ENCODE results near the gene ARL5A. TPM values are rescaled to one million over a fixed set of nuclear protein-coding genes. Genes with fewer than 3 reads are reported as not detected.

The ARL5A gene
- total RNA-seq, 4 donors from 2014 or later: 77.7 to 161 (median 128) TPM

DNA sequence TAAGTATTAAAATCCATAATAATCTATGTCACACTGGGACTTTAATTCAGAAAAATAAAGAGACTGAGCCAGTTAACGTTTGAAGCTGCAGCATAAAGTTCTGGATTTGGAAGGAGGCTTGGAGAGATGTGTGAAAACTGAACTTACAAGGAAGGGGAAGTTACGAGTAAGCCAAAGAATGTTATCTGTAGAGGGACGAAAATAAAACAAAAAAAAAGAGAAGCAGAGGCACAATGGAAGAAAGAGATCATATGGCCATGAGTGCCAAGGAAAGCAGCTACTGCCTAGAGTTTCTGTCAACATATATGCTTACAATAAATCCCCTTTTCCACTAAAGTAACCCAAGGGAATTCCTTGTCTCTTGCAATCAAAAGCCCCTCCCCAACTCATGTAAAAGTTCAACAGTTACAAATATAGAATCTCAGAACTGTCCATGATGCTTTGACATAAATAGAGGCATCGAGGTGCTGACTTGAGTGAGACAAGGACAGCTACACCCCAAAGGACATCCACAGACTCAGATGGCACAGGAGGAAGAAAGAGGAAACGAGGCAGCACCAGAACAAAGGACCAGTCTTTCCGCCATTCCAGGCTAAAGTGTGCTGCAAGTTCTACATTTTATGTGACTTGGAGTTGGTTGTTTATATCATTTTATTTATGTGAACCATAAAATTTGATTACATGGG, 16.1 kb upstream of the ARL5A start:
- intact Hi-C loops (cut with DNase I; ENCODE audit: low total_unique reads): no loop called here
- H3K4me3 ChIP-seq (ENCODE audit: low read depth, poor library complexity, severe bottlenecking): no peak overlapping the region
- DNase-seq (ENCODE audit: low spot score in 2 of 2): no peak
- TF ChIP-seq, protein P1, sequence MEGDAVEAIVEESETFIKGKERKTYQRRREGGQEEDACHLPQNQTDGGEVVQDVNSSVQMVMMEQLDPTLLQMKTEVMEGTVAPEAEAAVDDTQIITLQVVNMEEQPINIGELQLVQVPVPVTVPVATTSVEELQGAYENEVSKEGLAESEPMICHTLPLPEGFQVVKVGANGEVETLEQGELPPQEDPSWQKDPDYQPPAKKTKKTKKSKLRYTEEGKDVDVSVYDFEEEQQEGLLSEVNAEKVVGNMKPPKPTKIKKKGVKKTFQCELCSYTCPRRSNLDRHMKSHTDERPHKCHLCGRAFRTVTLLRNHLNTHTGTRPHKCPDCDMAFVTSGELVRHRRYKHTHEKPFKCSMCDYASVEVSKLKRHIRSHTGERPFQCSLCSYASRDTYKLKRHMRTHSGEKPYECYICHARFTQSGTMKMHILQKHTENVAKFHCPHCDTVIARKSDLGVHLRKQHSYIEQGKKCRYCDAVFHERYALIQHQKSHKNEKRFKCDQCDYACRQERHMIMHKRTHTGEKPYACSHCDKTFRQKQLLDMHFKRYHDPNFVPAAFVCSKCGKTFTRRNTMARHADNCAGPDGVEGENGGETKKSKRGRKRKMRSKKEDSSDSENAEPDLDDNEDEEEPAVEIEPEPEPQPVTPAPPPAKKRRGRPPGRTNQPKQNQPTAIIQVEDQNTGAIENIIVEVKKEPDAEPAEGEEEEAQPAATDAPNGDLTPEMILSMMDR (IDR thresholded peaks at IDR 0.05): no peak
- no peak for TF ChIP-seq POLR2A (IDR thresholded peaks at IDR 0.05)
- WGBS, 2 donors: 64 to 66% methylated on average over 6 of the region's 6 CpGs

DNA sequence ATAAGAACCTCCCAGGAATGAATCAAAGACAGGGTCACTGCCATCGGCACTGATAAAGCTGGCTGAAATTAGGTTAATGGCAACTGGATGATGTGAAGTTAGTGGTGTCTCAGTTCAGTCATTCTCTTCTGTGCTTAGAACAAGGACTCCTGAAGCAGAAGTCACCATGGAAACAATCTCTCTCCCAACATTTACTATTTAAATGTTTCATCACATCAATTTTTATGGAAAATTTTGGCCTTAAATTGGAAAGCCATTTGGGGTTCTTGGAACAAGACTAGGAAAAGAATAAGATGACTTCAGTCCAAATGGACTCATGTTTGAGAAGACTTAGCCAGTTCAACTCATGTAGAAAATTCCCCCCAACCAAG, 15.5 kb upstream of the ARL5A start:
- no peak for TF ChIP-seq POLR2A (IDR thresholded peaks at IDR 0.05)
- TF ChIP-seq, protein P1 (IDR thresholded peaks at IDR 0.05): no peak
- intact Hi-C loops (cut with DNase I; ENCODE audit: low total_unique reads): no loop called here
- WGBS, 2 donors: 56 to 76% methylated on average over 1 of the region's 1 CpG
- DNase-seq (ENCODE audit: low spot score in 2 of 2): no peak
- H3K4me3 ChIP-seq (ENCODE audit: low read depth, poor library complexity, severe bottlenecking): no peak overlapping the region

DNA sequence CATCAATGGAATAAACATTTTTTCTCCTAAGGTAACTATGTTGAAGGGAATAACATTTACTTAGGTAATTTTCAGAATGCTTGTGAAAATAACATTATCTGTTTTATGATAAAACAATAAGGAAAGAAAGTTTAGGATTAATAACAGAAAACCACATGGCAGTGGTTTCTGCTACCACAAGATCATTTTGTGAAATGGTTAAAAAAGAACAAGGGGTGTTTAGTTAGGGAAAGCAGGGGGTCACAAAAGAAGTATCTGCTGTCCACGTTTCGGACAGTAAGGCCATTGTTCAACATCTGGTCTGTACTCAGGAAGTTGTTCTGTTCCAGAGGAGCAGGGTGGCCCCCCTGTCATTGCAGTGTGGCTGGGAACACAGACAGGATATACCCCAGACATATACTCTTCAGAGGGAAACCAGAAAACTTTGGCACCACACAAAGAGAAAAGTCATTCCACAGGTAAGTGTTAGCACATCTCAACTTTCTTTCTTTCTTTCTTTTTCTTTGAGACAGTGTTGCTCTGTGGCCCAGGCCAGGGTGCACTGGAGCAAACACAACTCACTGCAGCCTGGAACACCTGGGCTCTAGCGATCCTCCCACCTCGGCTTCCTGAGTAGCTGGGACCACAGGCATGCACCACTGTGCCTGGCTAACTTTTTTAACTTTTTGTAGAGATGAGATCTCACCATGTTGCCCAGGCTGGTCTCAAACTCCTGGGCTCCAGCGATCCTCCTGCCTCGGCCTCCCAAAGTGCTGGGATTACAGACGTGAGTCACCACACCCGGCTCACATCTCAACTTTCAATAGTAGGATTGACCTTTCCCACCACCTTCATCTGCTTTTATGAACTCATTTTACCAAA, 14.8 kb upstream of the ARL5A start:
- DNase-seq (ENCODE audit: low spot score in 2 of 2): no peak
- H3K4me3 ChIP-seq (ENCODE audit: low read depth, poor library complexity, severe bottlenecking): no peak overlapping the region
- WGBS, 2 donors: 81 to 82% methylated on average over 8 of the region's 8 CpGs
- TF ChIP-seq, protein P1 (IDR thresholded peaks at IDR 0.05): no peak
- TF ChIP-seq POLR2A (IDR thresholded peaks at IDR 0.05): no peak
- intact Hi-C loops (cut with DNase I; ENCODE audit: low total_unique reads): no loop called here

DNA sequence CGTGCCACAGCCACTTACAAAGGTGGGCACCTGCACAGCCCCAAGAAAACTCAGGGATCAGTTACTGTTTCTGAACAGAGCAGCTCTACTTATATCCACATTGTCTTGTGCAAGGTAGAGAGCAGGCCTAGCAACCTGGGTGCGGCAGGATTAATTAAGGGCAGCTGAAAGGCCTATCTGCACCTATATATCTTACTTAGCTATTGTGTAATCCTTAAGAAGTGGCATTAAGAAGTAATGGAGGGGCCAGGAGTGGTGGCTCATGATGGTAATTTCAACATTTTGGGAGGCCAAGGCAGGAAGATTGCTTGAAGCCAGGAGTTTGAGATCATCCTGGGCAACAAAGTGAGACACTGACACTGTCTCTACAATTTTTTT, 12.8 kb upstream of the ARL5A start:
- 81 to 88% methylated on average over 2 of the region's 2 CpGs for WGBS, 2 donors
- no peak for TF ChIP-seq POLR2A (IDR thresholded peaks at IDR 0.05)
- TF ChIP-seq, protein P1 (IDR thresholded peaks at IDR 0.05): no peak
- no peak overlapping the region for H3K4me3 ChIP-seq (ENCODE audit: low read depth, poor library complexity, severe bottlenecking)
- DNase-seq (ENCODE audit: low spot score in 2 of 2): no peak
- intact Hi-C loops (cut with DNase I; ENCODE audit: low total_unique reads): no loop called here

DNA sequence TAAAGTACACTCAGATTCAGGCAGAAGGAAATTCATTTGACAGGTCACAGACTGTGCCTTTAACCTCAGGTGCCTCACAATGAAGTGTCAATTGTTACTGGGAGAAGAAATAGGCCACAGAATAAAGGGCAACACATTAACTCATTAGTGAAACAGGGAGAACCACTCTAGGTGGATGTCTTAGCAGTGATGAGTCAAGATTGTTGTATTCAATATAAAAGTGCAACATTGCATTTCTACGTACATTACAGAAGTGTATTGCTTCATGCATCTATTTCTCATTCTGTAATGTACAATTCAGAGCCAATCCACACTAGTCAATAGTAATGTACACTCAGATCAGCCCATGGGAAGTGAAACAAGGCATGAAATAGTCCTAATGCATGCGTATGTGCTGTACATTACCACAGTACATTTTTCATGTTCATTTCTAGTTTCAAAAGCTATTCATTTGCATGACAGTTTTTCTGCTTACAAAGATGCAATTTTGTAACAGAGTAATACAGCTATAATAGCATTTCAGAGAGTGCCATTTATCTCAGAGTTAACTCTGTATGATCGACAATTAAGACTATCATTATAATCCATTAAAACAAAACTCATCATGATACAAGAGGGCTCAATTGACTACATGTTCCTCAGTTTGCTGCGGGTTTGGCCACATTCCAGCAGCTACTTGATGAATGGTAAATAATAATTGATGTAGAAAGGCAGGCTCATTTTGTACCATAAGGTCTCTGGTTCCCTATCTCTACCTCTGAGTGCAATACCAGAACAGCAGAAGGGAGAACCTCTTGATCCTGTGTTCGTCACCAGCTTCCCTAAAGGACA, 12.2 kb upstream of the ARL5A start:
- intact Hi-C loops (cut with DNase I; ENCODE audit: low total_unique reads): no loop called here
- TF ChIP-seq, protein P1 (IDR thresholded peaks at IDR 0.05): no peak
- TF ChIP-seq POLR2A (IDR thresholded peaks at IDR 0.05): no peak
- no peak overlapping the region for H3K4me3 ChIP-seq (ENCODE audit: low read depth, poor library complexity, severe bottlenecking)
- WGBS, 2 donors: 68 to 69% methylated on average over 5 of the region's 5 CpGs
- DNase-seq (ENCODE audit: low spot score in 2 of 2): no peak

Measured in lower leg skin (tissue), 4 donors.